IMR-90 (cell line): ENCODE measurements around the gene LSM6. TPM values are rescaled to one million over a fixed set of nuclear protein-coding genes. Genes with fewer than 3 reads are reported as not detected.

Experiments
- ATAC-seq: fragments of 200-7000 bp; cut with Tn5 transposase; 2 replicates; pipeline ENCODE4 v1.9.1; 2020; ENCODE audit warnings: low read depth, mild to moderate bottlenecking, moderate library complexity
- BruUV-seq: library from RNA; stranded (reverse); fragments of 400-500 nt; replicated peaks from 2 replicates; lab custom pipeline; 2021; lab: Mats Ljungman, UMichigan
- CTCF ChIA-PET: fragments of 300-600 bp; formaldehyde crosslinking; extraction: SDS; loops from one replicate; lab custom pipeline; 2021; ENCODE audit warnings: antibody characterized with exemption; lab: Yijun Ruan, JAX
- POLR2A ChIA-PET: fragments of 300-600 bp; sonication (Branson Sonifier 250); formaldehyde crosslinking; loops from one replicate; lab custom pipeline; 2022; ENCODE audit warnings: antibody characterized with exemption; ENCODE audit not compliant: unreplicated experiment; lab: Charles Lee
- DNase-seq: peaks from one replicate; pipeline ENCODE4 v3.0.0; 2013
- H2AFZ ChIP-seq: replicated peaks from 2 replicates; pipeline ENCODE3; 2013; ENCODE audit warnings: low read length, mild to moderate bottlenecking; ENCODE audit not compliant: poor library complexity
- H2AK5ac ChIP-seq: 2 replicates; pipeline ENCODE4 v1.6.1; 2013; ENCODE audit warnings: low read depth, low read length, inconsistent platforms
- H2AK9ac ChIP-seq: replicated peaks from 2 replicates; pipeline ENCODE3; 2013; ENCODE audit warnings: mild to moderate bottlenecking, low read depth, low read length, moderate library complexity; ENCODE audit not compliant: poor library complexity
- H2BK120ac ChIP-seq: 2 replicates; pipeline ENCODE4 v1.6.1; 2013; ENCODE audit warnings: low read depth, low read length, inconsistent platforms
- H2BK15ac ChIP-seq: 3 replicates; pipeline ENCODE4 v1.6.1; 2013; ENCODE audit warnings: low read depth, low read length, inconsistent platforms
- H2BK20ac ChIP-seq: 2 replicates; pipeline ENCODE4 v1.6.1; 2013; ENCODE audit warnings: low read depth, mild to moderate bottlenecking, inconsistent platforms, low read length, moderate library complexity
- H2BK5ac ChIP-seq: 2 replicates; pipeline ENCODE4 v1.6.1; 2013; ENCODE audit warnings: mild to moderate bottlenecking, low read depth, low read length, inconsistent platforms; ENCODE audit not compliant: poor library complexity, severe bottlenecking
- H3K14ac ChIP-seq: replicated peaks from 2 replicates; pipeline ENCODE4 v1.6.1; 2013; ENCODE audit warnings: low read depth, low read length, inconsistent platforms
- H3K18ac ChIP-seq: 2 replicates; pipeline ENCODE4 v1.6.1; 2013; ENCODE audit warnings: low read depth, low read length, control low read depth
- H3K23ac ChIP-seq: 2 replicates; pipeline ENCODE4 v1.6.1; 2013; ENCODE audit warnings: low read depth, low read length, inconsistent platforms
- H3K27ac ChIP-seq: 2 replicates; pipeline ENCODE4 v1.5.1; 2013; ENCODE audit warnings: mild to moderate bottlenecking, control low read depth, low read length; ENCODE audit not compliant: insufficient read depth
- H3K27me3 ChIP-seq: 2 replicates; pipeline ENCODE4 v1.6.1; 2013; ENCODE audit warnings: low read length; ENCODE audit not compliant: control insufficient read depth, insufficient read depth
- H3K36me3 ChIP-seq: 2 replicates; pipeline ENCODE4 v1.6.1; 2013; ENCODE audit warnings: low read length, mixed read lengths; ENCODE audit not compliant: control insufficient read depth, insufficient read depth
- H3K4ac ChIP-seq: 2 replicates; pipeline ENCODE4 v1.6.1; 2013; ENCODE audit warnings: low read depth, low read length, inconsistent platforms
- H3K4me1 ChIP-seq: 2 replicates; pipeline ENCODE4 v1.6.1; 2013; ENCODE audit warnings: low read length, mixed read lengths; ENCODE audit not compliant: control insufficient read depth, insufficient read depth
- H3K4me2 ChIP-seq: 2 replicates; pipeline ENCODE4 v1.6.1; 2013; ENCODE audit warnings: low read depth, mild to moderate bottlenecking, control low read depth, low read length, moderate library complexity
- H3K4me3 ChIP-seq: 2 replicates; pipeline ENCODE4 v1.5.1; 2013; ENCODE audit warnings: low read depth, mild to moderate bottlenecking, control low read depth, low read length, moderate library complexity; ENCODE audit not compliant: insufficient read depth
- H3K56ac ChIP-seq: 2 replicates; pipeline ENCODE4 v1.6.1; 2013; ENCODE audit warnings: low read length, inconsistent platforms; ENCODE audit not compliant: insufficient read depth; ENCODE audit errors: extremely low read depth
- H3K79me1 ChIP-seq, 2 experiments: 2 replicates each; pipeline ENCODE4 v1.6.1; 2013; ENCODE audit warnings: low read length in 2 of 2, inconsistent platforms in 1 of 2, low read depth in 1 of 2
- H3K9ac ChIP-seq: 2 replicates; pipeline ENCODE4 v1.6.1; 2013; ENCODE audit warnings: low read depth, low read length, control low read depth
- H3K9me1 ChIP-seq: 2 replicates; pipeline ENCODE4 v1.6.1; 2013; ENCODE audit warnings: low read length, inconsistent platforms; ENCODE audit not compliant: insufficient read depth
- H3K9me3 ChIP-seq: 2 replicates; pipeline ENCODE4 v1.6.1; 2013; ENCODE audit warnings: low read length; ENCODE audit not compliant: control insufficient read depth, insufficient read depth
- H4K20me1 ChIP-seq: 2 replicates; pipeline ENCODE4 v1.6.1; 2013; ENCODE audit warnings: low read length, inconsistent platforms; ENCODE audit not compliant: insufficient read depth
- H4K5ac ChIP-seq: 2 replicates; pipeline ENCODE4 v1.6.1; 2013; ENCODE audit warnings: mild to moderate bottlenecking, low read depth, low read length, control low read depth
- H4K8ac ChIP-seq, 2 experiments: 2 replicates each; pipeline ENCODE4 v1.6.1; 2013; ENCODE audit warnings: low read depth in 2 of 2, low read length in 2 of 2, control low read depth in 1 of 2, inconsistent platforms in 1 of 2
- H4K91ac ChIP-seq: 2 replicates; pipeline ENCODE4 v1.6.1; 2013; ENCODE audit warnings: low read depth, low read length, inconsistent platforms; ENCODE audit not compliant: insufficient read depth
- CHD1 ChIP-seq: IDR thresholded peaks from 2 replicates; pipeline ENCODE4 v1.6.1; 2012; ENCODE audit warnings: low read depth, low read length, improper control_type of control experiment
- CTCF ChIP-seq: conservative IDR thresholded peaks from 2 replicates; pipeline ENCODE4 v1.5.1; 2012; ENCODE audit warnings: mild to moderate bottlenecking, low read depth, low read length, improper control_type of control experiment
- ELK1 ChIP-seq: fragments of 150-350 bp; IDR thresholded peaks from 2 replicates; pipeline ENCODE4 v1.6.1; 2016; ENCODE audit warnings: low read depth, mild to moderate bottlenecking, low read length, moderate library complexity, borderline replicate concordance
- FOS ChIP-seq: fragments of 150-350 bp; IDR thresholded peaks from 2 replicates; pipeline ENCODE4 v1.6.1; 2016; ENCODE audit warnings: low read depth, low read length
- MAFK ChIP-seq: IDR thresholded peaks from 2 replicates; pipeline ENCODE4 v1.6.1; 2012; ENCODE audit warnings: low read depth, low read length, improper control_type of control experiment
- MAZ ChIP-seq: IDR thresholded peaks from 2 replicates; pipeline ENCODE4 v1.6.1; 2012; ENCODE audit warnings: low read depth, mild to moderate bottlenecking, low read length, improper control_type of control experiment, moderate library complexity, borderline replicate concordance
- MXI1 ChIP-seq: IDR thresholded peaks from 2 replicates; pipeline ENCODE4 v1.6.1; 2012; ENCODE audit warnings: low read depth, mild to moderate bottlenecking, low read length, moderate library complexity, borderline replicate concordance
- NFE2L2 ChIP-seq: fragments of 150-350 bp; IDR thresholded peaks from 2 replicates; pipeline ENCODE4 v1.6.1; 2016; ENCODE audit warnings: low read depth, mild to moderate bottlenecking, low read length
- POLR2A ChIP-seq: IDR thresholded peaks from 2 replicates; pipeline ENCODE4 v1.6.1; 2012; ENCODE audit warnings: mild to moderate bottlenecking, low read depth, low read length
- RAD21 ChIP-seq: IDR thresholded peaks from 2 replicates; pipeline ENCODE4 v1.6.1; 2012; ENCODE audit warnings: low read length, improper control_type of control experiment
- RCOR1 ChIP-seq: IDR thresholded peaks from 2 replicates; pipeline ENCODE4 v1.6.1; 2012; ENCODE audit warnings: mild to moderate bottlenecking, low read length, improper control_type of control experiment; ENCODE audit not compliant: insufficient replicate concordance
- RFX5 ChIP-seq: IDR thresholded peaks from 2 replicates; pipeline ENCODE4 v1.8.0; 2012; ENCODE audit warnings: low read depth, mild to moderate bottlenecking, low read length, moderate library complexity
- SMC3 ChIP-seq: fragments of 150-350 bp; IDR thresholded peaks from 2 replicates; pipeline ENCODE4 v1.6.1; 2016; ENCODE audit warnings: low read depth, mild to moderate bottlenecking, antibody characterized with exemption, low read length, moderate library complexity
- USF2 ChIP-seq: fragments of 150-350 bp; IDR thresholded peaks from 2 replicates; pipeline ENCODE4 v1.6.1; 2017; ENCODE audit warnings: mild to moderate bottlenecking, antibody characterized with exemption, low read length, low read depth
- WGBS, 2 experiments: methylation state at CpG; one replicate each; pipeline versions ENCODE4 v1.1.5 to v1.1.7; 2013; ENCODE audit warnings: missing lambda C conversion rate in 2 of 2; ENCODE audit not compliant: insufficient read length in 1 of 2; ENCODE audit errors: extremely low coverage in 2 of 2; 5-methylcytosine and 5-hydroxymethylcytosine counted together
- dilution Hi-C: fragments of 300-500 bp; cut with HindIII; formaldehyde crosslinking; loops from one replicate; pipeline ENCODE4 v1.14.3; 2018; ENCODE audit warnings: low sequenced_read_pairs; ENCODE audit not compliant: unreplicated experiment
- in situ Hi-C: fragments of 300-500 bp; cut with MboI; formaldehyde crosslinking; loops from 3 replicates; pipeline ENCODE4 v1.14.3; 2019; ENCODE audit warnings: low sequenced_read_pairs, inconsistent platforms, mixed read lengths
- intact Hi-C: fragments of 100-400 bp; cut with micrococcal nuclease; formaldehyde crosslinking; loops from 2 replicates; pipeline ENCODE4 v1.10.0; 2022
- polyA plus RNA-seq, 3 experiments: library from polyadenylated mRNA; depleted of rRNA; stranded (reverse); fragments of >200 nt; gene quantifications; 2 replicates each; pipeline ENCODE4 v1.2.3, GENCODE V29; 2012; ENCODE audit warnings: low replicate concordance in 1 of 3
- total RNA-seq: library from RNA; depleted of rRNA; stranded (reverse); fragments of >200 nt; gene quantifications from 2 replicates; pipeline ENCODE4 v1.2.3, GENCODE V29; 2012

LSM6 gene
- total and polyA plus RNA-seq, 2 of the 4 experiments (the other 2 are of a cell fraction): 13.4 to 17.4 TPM

DNA sequence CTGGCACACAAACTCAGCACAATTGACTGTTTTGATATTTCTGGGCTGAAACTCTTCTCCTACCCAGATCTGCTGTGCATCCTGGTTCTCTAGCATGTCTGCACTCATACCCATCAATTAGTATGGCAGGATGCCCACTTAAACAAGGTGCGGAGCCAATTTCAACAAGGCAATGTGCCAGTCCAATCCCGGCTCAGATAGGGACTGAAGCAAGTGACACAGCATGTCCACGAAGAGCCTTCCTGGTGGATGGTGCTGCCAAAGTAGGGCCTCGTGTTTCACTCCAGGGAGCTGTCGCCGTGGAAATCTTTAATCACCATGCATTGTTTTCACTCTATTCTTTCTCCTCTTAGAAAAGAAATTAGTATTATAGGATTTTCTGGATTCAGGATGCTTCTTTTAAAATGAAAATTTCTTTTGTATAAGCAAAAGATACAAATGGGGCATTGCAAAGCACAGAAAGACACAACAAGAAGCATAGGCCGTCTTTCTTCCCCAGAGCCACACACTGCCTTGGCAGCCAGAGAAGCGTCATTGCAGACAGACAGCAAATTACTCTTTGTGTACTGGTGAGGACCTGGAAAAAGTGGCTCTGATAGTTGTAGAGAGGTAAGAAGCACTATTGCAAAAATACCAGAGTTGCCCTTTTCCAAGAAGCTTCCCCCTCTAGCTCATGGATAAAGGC is 40.6 kb upstream of the LSM6 start:
- H3K18ac ChIP-seq: no peak overlapping the region
- DNase-seq: no peak
- no peaks in the 10 kb centered on the region for H3K4me1 ChIP-seq
- H2BK120ac ChIP-seq: no peak overlapping the region
- H2BK20ac ChIP-seq: no peak overlapping the region
- TF ChIP-seq RCOR1 (no peak), POLR2A (no peak), NFE2L2 (no peak), RAD21 (no peak), CHD1 (no peak), MAFK (no peak), FOS (no peak), SMC3 (no peak), MAZ (no peak), USF2 (no peak), CTCF (no peak), MXI1 (no peak), ELK1 (no peak), RFX5 (no peak)
- in situ Hi-C loops: no loop called here
- H2BK15ac ChIP-seq: no peak overlapping the region
- no peaks in the 10 kb centered on the region for H4K20me1 ChIP-seq
- no peak overlapping the region for H2AFZ ChIP-seq
- no peak overlapping the region for H3K4me3 ChIP-seq
- H4K8ac ChIP-seq: no peak overlapping the region
- no peak for ATAC-seq
- H3K23ac ChIP-seq: no peak overlapping the region
- H3K4ac ChIP-seq: no peak overlapping the region
- H4K91ac ChIP-seq: no peak overlapping the region
- dilution Hi-C loops: no loop called here
- 40% methylated on average over 1 of the region's 8 CpGs; no CpG with 5 or more reads in 1 of the 2 experiments for WGBS, 2 experiments
- H3K9me1 ChIP-seq: no peaks in the 10 kb centered on the region
- no peak overlapping the region for H2BK5ac ChIP-seq
- peaks cover 10% of the 10 kb centered on the region for H3K27me3 ChIP-seq
- no peak overlapping the region for H2AK9ac ChIP-seq
- ChIA-PET CTCF (interaction anchor here (1.9 kb wide), 1 partner anchor 11 kb away, joined by 4 read pairs; no protein-coding TSS in a partner anchor), POLR2A (no interaction called here)
- H3K56ac ChIP-seq: no peak overlapping the region
- intact Hi-C loops: no loop called here
- no peak overlapping the region for H3K4me2 ChIP-seq
- no peak overlapping the region for H4K5ac ChIP-seq
- no peaks in the 10 kb centered on the region for H3K9me3 ChIP-seq
- H3K9ac ChIP-seq: no peak overlapping the region
- BruUV-seq: no TSS peak
- no peak overlapping the region for H2AK5ac ChIP-seq
- no peak overlapping the region for H3K14ac ChIP-seq
- H3K27ac ChIP-seq: no peak overlapping the region
- no peaks in the 10 kb centered on the region for H3K36me3 ChIP-seq
- no peaks in the 10 kb centered on the region for H3K79me1 ChIP-seq
